C4-2B (cell line): ENCODE measurements around the gene ETF1.

ENCODE experiments used
- H3K27ac ChIP-seq: fragments of 450-650 bp; 2 replicates; pipeline ENCODE4 v1.5.1; 2017
- CTCF ChIP-seq: fragments of 450-650 bp; conservative IDR thresholded peaks from 2 replicates; pipeline ENCODE4 v1.5.1; 2017; ENCODE audit warnings: mild to moderate bottlenecking
- ZFX ChIP-seq: fragments of 450-650 bp; IDR thresholded peaks from 2 replicates; pipeline ENCODE4 v1.6.1; 2017

The ETF1 gene

GRCh38 chr5:138469540-138470321 is 73.3 kb downstream of the ETF1 start:
- H3K27ac ChIP-seq, result no peak overlapping the region
- TF ChIP-seq CTCF, result no peak
- TF ChIP-seq ZFX, result no peak

- no peak overlapping the region for H3K27ac ChIP-seq
- TF ChIP-seq CTCF (no peak), ZFX (no peak)
Measured at GRCh38 chr5:138468966-138469539, 74.0 kb downstream of the ETF1 start.

- TF ChIP-seq ZFX (no peak), CTCF (no peak)
Measured at GRCh38 chr5:138468133-138468965, 74.7 kb downstream of the ETF1 start.

GRCh38 chr5:138467711-138468132 is 75.3 kb downstream of the ETF1 start:
- H3K27ac ChIP-seq, result no peak overlapping the region

More at GRCh38 chr5:138468133-138468965, 74.7 kb downstream of the ETF1 start:
- H3K27ac ChIP-seq, result no peak overlapping the region

GRCh38 chr5:138466900-138467710 is 75.9 kb downstream of the ETF1 start:
- TF ChIP-seq ZFX (no peak), CTCF (no peak)
- no peak overlapping the region for H3K27ac ChIP-seq

More at GRCh38 chr5:138467711-138468132, 75.3 kb downstream of the ETF1 start:
- TF ChIP-seq ZFX (no peak), CTCF (no peak)

GRCh38 chr5:138466125-138466899 is 76.7 kb downstream of the ETF1 start:
- TF ChIP-seq CTCF (no peak), ZFX (no peak)
- no peak overlapping the region; the same call in 1 of the 2 replicates for H3K27ac ChIP-seq
